ENCODE measurements around the gene GPR135.

GPR135 gene

DNA sequence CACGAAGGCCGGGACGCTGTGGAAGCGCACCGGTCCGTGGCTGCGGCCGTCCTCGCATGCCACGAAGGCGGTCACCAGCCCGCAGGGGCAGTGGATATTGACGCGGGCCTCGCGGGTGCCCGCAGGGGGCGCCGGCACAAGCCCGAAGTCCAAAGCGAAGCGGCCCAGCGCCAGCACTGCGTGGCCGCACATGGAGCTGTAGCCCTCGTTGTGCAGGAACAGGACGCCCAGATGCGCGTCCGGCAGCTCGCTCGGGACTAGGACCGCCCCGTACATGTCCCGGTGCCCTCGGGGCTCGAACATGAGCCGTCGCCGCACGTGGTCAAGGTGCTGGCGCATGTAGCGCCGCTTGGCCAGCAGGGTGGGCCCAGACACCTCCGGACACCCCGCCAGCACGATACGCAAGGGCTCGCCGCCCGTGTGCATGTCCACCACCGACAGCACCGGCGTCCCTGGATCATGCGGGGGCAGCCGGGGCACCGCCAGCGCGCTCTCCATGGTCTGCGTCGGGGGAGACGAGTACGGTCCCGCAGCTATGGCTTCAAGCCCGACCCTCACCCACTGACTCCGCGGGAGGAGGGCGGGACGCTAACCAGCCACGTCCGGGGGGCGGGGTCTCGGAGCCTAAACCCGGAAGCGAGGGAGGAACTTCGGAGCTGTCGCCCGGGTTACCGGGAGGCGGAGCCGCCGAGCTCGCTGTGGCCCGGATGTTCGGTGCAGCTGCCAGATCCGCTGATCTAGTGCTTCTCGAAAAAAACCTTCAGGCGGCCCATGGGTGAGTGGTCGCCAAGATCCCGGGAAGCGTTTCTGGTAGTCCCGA is 18.8 kb upstream of the GPR135 start, which contains the start of the genes JKAMP and L3HYPDH:
TSS of gene JKAMP (plus strand) at position 699 of the 820 bp plus-strand sequence. CDS start at position 772, 73 bp downstream.
TSS of gene L3HYPDH (minus strand) at position 590 of the 820 bp plus-strand sequence. CDS start at position 498, 92 bp downstream.
- DNase-seq (ENCODE audit: low read depth in 2 of 2), result peak; percentile 95 to 96
- peak within 1 kb of the TSS; percentile 90 for H3K4me3 ChIP-seq (replicated peaks in 1 of 2; ENCODE audit: low read depth in 2 of 2, low read length in 2 of 2)
- peak; percentile 30 for TF ChIP-seq CTCF (IDR thresholded peaks at IDR 0.05; ENCODE audit: low read depth, low read length)

DNA sequence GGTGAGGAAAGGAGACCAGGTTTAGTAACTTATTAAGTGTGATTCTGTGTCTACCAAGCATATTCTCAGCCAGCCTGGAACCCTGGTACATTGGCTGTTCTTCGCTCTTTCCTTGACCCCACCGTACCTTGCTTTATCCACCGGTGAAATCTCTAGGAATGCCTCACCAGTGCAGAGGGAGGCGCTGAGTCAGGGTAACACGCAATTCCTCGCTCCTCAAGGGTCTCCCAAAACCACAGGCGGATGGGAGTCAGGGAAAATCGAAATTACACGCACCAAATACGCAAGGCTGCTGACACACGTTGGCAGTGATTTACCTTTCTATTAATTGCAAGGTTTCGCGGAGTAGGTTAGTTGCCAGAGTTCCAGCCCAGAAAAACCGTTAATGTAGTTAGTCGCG is 18.2 kb upstream of the GPR135 start:
- H3K4me3 ChIP-seq (replicated peaks in 1 of 2; ENCODE audit: low read depth in 2 of 2, low read length in 2 of 2), result peak overlapping the region; percentile 90
- TF ChIP-seq CTCF (IDR thresholded peaks at IDR 0.05; ENCODE audit: low read depth, low read length), result no peak
- peak; percentile 65 to 80 for DNase-seq (ENCODE audit: low read depth in 2 of 2)

- DNase-seq (ENCODE audit: low read depth in 2 of 2), result peak; percentile 86 to 95
- H3K4me3 ChIP-seq (replicated peaks in 1 of 2; ENCODE audit: low read depth in 2 of 2, low read length in 2 of 2), result peak overlapping the region; percentile 90
- no peak for TF ChIP-seq CTCF (IDR thresholded peaks at IDR 0.05; ENCODE audit: low read depth, low read length)
Measured at GRCh38 chr14:59482541-59483331, 17.6 kb upstream of the GPR135 start.

GRCh38 chr14:59481871-59482540 is 16.8 kb upstream of the GPR135 start:
- no peak for TF ChIP-seq CTCF (IDR thresholded peaks at IDR 0.05; ENCODE audit: low read depth, low read length)
- peak overlapping the region; percentile 90 for H3K4me3 ChIP-seq (replicated peaks in 1 of 2; ENCODE audit: low read depth in 2 of 2, low read length in 2 of 2)
- peak; percentile 81 to 87 for DNase-seq (ENCODE audit: low read depth in 2 of 2)

DNA sequence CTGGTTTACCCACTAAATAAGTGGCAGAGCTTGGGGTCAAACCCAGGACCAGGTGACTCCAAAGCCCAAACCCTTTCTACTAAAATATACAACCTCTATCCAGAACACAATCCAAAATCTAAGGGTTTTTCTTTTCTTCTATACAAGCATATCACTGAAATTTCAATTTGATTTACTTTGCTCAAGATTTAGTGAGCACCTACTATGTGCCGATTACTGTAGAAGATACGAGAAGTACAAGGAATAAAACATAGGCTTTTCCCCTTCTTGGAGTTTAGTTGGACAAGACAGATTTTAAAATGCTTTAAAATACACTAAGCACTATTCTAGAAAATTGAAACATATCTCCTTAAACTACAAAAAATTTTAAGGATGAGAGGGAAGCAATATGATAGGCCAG is 16.2 kb upstream of the GPR135 start:
- TF ChIP-seq CTCF (IDR thresholded peaks at IDR 0.05; ENCODE audit: low read depth, low read length), result no peak
- H3K4me3 ChIP-seq (replicated peaks in 1 of 2; ENCODE audit: low read depth in 2 of 2, low read length in 2 of 2), result peak overlapping the region in 1 of 2 donors; percentile 90

GRCh38 chr14:59480166-59480565 is 15.0 kb upstream of the GPR135 start:
- no peak for TF ChIP-seq CTCF (IDR thresholded peaks at IDR 0.05; ENCODE audit: low read depth, low read length)
- H3K4me3 ChIP-seq (replicated peaks in 1 of 2; ENCODE audit: low read depth in 2 of 2, low read length in 2 of 2), result no peak overlapping the region
- no peak for DNase-seq (ENCODE audit: low read depth in 2 of 2)

More for the DNA sequence above, 16.2 kb upstream of the GPR135 start:
- no peak for DNase-seq (ENCODE audit: low read depth in 2 of 2)

Measured in cardiac fibroblast (primary cell).